GM04504 (cell line): ENCODE data around the gene ADGRF3.
"Not testable (repeated sequence)": the region's sequence is repeated elsewhere in the genome, so short reads cannot be mapped to it uniquely, and the experiment has no call there.

Experiments
- DNase-seq: peaks from one replicate; pipeline ENCODE4 v3.0.0-alpha.2; 2012; ENCODE audit warnings: low read depth

ADGRF3 gene, protein sequence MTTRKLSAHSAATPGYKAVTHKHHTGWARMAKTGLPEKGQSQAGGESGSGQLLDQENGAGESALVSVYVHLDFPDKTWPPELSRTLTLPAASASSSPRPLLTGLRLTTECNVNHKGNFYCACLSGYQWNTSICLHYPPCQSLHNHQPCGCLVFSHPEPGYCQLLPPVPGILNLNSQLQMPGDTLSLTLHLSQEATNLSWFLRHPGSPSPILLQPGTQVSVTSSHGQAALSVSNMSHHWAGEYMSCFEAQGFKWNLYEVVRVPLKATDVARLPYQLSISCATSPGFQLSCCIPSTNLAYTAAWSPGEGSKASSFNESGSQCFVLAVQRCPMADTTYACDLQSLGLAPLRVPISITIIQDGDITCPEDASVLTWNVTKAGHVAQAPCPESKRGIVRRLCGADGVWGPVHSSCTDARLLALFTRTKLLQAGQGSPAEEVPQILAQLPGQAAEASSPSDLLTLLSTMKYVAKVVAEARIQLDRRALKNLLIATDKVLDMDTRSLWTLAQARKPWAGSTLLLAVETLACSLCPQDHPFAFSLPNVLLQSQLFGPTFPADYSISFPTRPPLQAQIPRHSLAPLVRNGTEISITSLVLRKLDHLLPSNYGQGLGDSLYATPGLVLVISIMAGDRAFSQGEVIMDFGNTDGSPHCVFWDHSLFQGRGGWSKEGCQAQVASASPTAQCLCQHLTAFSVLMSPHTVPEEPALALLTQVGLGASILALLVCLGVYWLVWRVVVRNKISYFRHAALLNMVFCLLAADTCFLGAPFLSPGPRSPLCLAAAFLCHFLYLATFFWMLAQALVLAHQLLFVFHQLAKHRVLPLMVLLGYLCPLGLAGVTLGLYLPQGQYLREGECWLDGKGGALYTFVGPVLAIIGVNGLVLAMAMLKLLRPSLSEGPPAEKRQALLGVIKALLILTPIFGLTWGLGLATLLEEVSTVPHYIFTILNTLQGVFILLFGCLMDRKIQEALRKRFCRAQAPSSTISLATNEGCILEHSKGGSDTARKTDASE

DNA sequence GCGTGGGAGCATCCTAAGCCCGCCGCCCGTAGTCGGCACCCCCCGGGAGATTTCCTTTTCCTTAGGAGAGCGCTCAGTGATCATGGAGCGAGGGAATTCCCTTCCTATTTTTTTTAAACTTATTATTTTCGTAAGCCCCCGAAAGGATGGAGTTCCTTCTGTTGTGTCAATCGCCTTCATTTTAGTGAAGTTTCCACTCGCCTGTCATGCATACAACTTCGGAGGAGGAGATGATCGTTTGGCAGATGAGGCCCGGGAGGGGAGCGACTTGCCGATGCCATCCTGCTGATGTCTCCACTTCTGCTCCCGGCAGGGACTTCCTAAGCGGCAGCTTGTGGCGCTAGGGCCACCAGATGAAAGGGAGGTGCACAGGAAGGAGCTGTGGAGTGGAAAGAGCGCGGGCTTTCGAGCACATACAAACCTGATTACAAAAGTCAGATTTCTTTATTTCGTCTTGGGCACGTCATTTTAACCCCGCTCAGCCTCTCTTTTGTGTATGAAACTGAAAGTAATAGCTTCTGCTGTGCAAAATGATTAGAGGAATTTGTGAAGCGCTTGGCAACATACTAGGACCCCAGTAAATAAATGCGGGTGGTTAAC is at the start of gene ADGRF3:
ADGRF3 (minus strand) TSS at position 336 of the 600 bp plus-strand sequence. CDS start 555 bp downstream, outside the sequence.
- DNase-seq = no peak

DNA sequence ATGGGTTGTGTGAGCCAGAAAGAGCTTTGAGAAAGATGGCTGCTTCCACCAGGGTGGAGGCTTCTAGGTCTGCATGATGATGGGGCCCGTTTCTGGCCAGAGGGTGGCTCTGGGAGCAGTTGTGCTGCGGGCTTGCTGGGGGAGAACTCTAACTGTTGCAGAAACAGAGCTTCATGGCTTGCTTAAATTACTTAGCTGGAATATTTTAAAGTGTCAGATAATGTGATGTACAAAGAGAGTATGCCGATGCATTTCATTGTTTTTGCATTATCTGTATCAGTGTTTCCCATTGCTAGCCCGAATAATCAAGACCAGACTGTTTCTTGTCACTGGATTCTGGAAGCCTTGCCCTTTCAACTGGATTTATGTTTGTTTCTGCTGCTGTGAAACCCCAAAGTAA is 48.8 kb upstream of the ADGRF3 start:
- DNase-seq = no peak

GRCh38 chr2:26394694-26395093 is 48.1 kb upstream of the ADGRF3 start:
- DNase-seq = no peak

- DNase-seq = no peak
Observed at GRCh38 chr2:26387189-26387588, 40.6 kb upstream of the ADGRF3 start.

- no peak for DNase-seq
Observed at GRCh38 chr2:26384597-26384996, 38.0 kb upstream of the ADGRF3 start.

DNA sequence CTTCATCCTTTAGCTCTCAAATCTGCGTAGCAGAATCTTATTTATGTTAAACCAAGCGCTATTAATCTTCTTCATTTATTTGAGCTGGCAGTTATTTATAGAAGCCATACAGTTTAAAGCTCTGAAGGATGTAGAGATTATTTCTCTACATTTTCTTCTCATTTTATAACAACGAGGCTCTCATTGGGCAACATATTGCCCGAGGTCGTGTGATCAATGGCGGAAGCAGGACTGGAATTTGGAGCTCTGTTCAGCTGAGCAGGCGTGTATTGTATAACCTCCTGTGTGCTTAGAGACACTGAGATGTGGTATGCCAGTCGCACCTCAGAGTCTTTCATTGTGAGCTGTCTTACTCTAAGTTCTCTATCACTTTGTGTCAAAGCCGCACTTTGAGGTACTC is 37.6 kb upstream of the ADGRF3 start:
- no peak for DNase-seq

DNA sequence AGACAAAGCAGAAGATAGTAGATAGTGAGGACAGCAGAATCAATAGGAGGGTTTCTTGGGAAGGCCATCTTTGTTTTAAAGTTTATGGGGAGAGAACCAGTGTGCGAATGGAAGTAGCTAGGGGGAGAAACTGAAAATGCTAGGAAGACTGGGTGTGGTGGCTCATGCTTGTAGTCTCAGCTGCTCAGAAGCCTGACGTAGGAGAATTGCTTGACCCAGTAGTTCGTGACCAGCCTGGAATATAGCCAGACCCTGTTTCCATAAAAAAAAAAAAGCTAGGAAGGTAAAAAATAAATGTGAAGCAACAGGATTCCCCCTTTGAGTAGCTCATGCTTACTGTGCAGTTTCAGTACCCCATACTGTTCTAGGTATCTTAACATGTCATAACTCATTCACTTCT is 36.0 kb upstream of the ADGRF3 start:
- DNase-seq = no peak

DNA sequence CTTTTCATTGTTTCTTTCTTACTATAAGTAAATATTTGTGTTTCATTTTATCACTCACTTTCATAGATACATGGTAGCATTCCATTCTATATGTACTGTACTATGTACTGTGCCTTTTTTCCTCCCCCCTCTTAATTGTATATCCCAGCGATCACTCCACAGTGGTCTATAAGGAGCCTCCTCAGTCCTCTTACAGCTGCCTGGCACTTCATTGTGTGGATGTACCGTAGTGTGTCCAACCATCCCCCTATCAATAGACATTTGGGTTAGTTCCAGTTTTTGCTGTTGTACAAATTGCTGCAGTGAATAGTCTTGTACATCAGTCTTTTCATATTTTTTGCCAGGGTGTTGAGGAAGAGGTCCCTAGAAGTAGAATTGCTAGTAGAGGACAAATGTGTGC is 33.7 kb upstream of the ADGRF3 start:
- DNase-seq = no peak

DNA sequence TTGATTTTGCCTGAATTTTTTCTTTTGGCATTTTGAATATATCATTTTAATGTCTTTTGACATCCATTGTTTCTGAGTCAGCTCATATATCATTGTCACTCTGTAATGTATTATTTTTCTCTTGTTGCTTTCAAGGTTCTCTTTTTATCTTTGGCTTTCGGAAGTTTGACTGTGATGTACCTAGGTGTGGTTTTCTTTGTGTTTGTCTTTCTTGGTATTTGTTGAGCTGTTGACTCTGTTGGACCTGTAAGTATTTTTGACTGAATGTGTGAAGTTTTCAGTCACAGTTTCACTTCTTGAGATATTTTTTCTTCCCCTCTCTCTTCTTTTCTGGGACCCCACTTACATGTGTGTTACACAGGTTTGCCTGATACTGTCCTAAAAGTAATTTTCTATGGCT is 30.2 kb upstream of the ADGRF3 start:
- no peak for DNase-seq

DNA sequence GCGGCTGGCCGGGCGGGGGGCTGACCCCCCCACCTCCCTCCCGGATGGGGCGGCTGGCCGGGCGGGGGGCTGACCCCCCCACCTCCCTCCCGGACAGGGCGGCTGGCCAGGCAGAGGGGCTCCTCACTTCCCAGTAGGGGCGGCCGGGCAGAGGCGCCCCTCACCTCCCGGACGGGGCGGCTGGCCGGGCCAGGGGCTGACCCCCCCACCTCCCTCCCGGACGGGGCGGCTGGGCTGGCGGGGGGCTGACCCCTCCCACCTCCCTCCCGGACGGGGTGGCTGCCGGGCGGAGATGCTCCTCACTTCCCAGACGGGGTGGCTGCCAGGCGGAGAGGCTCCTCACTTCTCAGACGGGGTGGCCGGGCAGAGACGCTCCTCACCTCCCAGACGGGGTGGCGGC is 24.3 kb upstream of the ADGRF3 start:
- DNase-seq = not testable (repeated sequence)

DNA sequence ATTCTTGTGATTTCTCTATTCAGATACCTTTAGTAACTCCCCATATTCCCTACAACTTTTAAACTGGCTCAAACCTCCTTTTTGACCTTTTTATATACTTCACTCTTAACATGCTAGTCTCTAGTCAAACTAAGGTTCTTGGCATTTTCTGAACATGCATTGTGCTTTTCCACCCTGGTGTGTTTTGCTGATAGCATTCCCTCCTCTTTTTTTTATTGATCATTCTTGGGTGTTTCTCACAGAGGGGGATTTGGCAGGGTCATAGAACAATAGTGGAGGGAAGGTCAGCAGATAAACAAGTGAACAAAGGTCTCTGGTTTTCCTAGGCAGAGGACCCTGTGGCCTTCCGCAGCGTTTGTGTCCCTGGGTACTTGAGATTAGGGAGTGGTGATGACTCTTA is 23.1 kb upstream of the ADGRF3 start:
- not testable (repeated sequence) for DNase-seq

- no peak for DNase-seq
Observed at GRCh38 chr2:26366957-26367356, 20.4 kb upstream of the ADGRF3 start.

DNA sequence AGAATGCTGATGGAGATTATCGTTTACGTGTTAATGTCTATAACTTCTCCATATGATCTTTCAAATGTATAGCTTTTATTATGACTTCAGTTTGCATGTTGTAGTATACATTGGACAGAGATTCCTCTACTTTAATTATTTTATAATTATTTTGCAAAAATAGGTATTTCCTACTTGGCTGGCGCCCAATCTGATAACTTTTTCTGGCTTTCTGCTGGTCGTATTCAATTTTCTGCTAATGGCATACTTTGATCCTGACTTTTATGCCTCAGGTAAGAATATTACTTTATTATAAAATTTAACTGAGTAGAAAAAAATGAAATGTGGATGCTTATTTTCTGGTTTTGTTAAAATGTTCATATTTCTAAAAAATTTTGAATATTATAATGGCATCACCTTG is 18.1 kb upstream of the ADGRF3 start:
- no peak for DNase-seq

- no peak for DNase-seq
Observed at GRCh38 chr2:26363958-26364357, 17.4 kb upstream of the ADGRF3 start.

DNA sequence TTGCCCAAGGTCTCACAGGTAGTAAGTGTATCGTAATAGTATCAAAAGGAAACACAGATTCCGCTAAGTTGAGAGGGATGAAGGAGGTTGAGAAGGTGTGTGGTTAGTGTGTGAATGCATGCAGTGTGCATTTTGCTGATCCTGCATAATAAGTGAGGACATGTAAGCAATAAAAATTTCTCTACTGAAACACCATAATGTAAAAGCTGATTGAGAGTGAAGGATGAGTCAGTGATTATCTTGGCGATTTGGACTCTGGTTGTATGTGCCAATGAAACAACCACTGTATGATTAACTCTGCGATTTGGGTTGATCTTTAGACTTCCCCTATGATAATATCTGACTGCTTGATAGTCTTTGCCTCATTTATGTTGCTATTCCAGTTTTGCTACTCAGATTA is 16.7 kb upstream of the ADGRF3 start:
- no peak for DNase-seq

GRCh38 chr2:26359886-26360473 is 13.4 kb upstream of the ADGRF3 start:
- DNase-seq = no peak

DNA sequence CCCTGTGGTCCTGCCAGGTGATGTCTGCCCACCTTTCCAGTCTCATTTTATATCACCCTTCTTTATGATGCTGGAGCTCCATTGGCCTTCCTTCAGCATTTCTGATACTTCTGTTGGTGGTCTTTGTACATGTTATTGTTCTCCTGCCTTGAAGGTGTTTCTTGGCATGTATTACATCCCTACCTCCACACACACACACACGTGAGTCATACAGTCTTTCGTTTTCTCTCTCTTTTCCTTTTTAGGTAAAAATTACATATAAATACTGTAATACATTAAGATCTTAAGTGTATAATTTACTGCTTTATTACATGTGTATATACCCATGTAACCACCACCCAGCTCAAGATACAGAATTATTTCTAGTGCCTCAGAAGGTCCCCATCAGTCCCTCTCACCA is 10.2 kb upstream of the ADGRF3 start:
- no peak for DNase-seq

GRCh38 chr2:26356111-26356510 is 9.5 kb upstream of the ADGRF3 start:
- DNase-seq = no peak

- no peak for DNase-seq
Observed at GRCh38 chr2:26355038-26355995, 8.7 kb upstream of the ADGRF3 start.

DNA sequence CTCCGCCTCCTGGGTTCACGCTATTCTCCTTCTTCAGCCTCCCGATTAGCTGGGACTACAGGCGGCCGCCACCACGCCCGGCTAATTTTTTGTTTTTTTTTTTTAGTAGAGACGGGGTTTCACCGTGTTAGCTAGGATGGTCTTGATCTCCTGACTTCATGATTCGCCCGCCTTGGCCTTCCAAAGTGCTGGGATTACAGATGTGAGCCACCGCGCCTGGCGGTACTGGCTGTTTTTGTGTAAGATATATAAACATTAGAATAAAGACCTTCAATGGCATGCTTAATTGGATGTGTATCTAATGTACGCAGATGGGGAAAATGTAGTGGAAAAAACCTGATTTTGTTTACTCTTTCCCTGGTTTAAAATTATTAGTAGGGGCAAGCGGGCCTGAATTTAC is 7.9 kb upstream of the ADGRF3 start:
- DNase-seq = not testable (repeated sequence)

GRCh38 chr2:26352892-26353291 is 6.3 kb upstream of the ADGRF3 start:
- DNase-seq = no peak
